OCI-LY1 (cell line): Measurements from ENCODE around the gene CNST.

Source experiments
- H2AFZ ChIP-seq: fragments of 200-600 bp; sonication (generic), shearing (Covaris generic); 2 replicates; pipeline ENCODE4 v1.6.0; 2014; ENCODE audit warnings: antibody characterized with exemption, mild to moderate bottlenecking, low read length
- H3F3A ChIP-seq: fragments of 200-600 bp; sonication (generic), shearing (Covaris generic); 2 replicates; pipeline ENCODE4 v1.6.0; 2014; ENCODE audit warnings: mild to moderate bottlenecking, antibody characterized with exemption, low read length, moderate library complexity; ENCODE audit not compliant: insufficient read depth
- H3K27ac ChIP-seq: fragments of 200-600 bp; sonication (generic); 2 replicates; pipeline ENCODE4 v1.5.1; 2014; ENCODE audit warnings: low read length, mixed run types, mild to moderate bottlenecking, low read depth; ENCODE audit not compliant: poor library complexity, severe bottlenecking
- H3K27me3 ChIP-seq: fragments of 200-600 bp; sonication (generic); 2 replicates; pipeline ENCODE4 v1.6.0; 2014; ENCODE audit warnings: antibody characterized with exemption, mild to moderate bottlenecking, low read length, moderate library complexity; ENCODE audit not compliant: insufficient read depth
- H3K36me3 ChIP-seq: fragments of 200-600 bp; sonication (generic); 2 replicates; pipeline ENCODE4 v1.6.1; 2014; ENCODE audit warnings: mild to moderate bottlenecking, antibody characterized with exemption, low read length, moderate library complexity, mixed read lengths; ENCODE audit not compliant: insufficient read depth
- H3K4me1 ChIP-seq: fragments of 200-600 bp; sonication (generic); 2 replicates; pipeline ENCODE4 v1.5.1; 2014; ENCODE audit warnings: mild to moderate bottlenecking, low read length, moderate library complexity; ENCODE audit not compliant: insufficient read depth, severe bottlenecking
- H3K4me2 ChIP-seq: fragments of 200-600 bp; sonication (generic), shearing (Covaris generic); 2 replicates; pipeline ENCODE4 v1.6.1; 2014; ENCODE audit warnings: low read length
- H3K4me3 ChIP-seq: fragments of 200-600 bp; sonication (generic); 2 replicates; pipeline ENCODE4 v1.5.1; 2014; ENCODE audit warnings: low read length, low read depth, mild to moderate bottlenecking, mixed read lengths; ENCODE audit not compliant: poor library complexity, severe bottlenecking
- H3K79me2 ChIP-seq: fragments of 200-600 bp; shearing (Covaris generic); 2 replicates; pipeline ENCODE4 v1.6.1; 2016; ENCODE audit warnings: mixed run types, low read length, mixed read lengths; ENCODE audit not compliant: insufficient read depth
- H3K9ac ChIP-seq: fragments of 200-600 bp; sonication (generic), shearing (Covaris generic); 2 replicates; pipeline ENCODE4 v1.6.1; 2014; ENCODE audit warnings: mild to moderate bottlenecking, low read length, mixed read lengths
- H3K9me2 ChIP-seq: fragments of 200-600 bp; sonication (generic), shearing (Covaris generic); 2 replicates; pipeline ENCODE4 v1.6.1; 2014; ENCODE audit warnings: low read depth, mild to moderate bottlenecking, low read length, mixed read lengths
- H3K9me3 ChIP-seq: fragments of 200-600 bp; shearing (Covaris generic); 2 replicates; pipeline ENCODE4 v1.6.1; 2014; ENCODE audit warnings: low read length, mixed read lengths
- H4K20me1 ChIP-seq: fragments of 200-600 bp; sonication (generic), shearing (Covaris generic); 2 replicates; pipeline ENCODE4 v1.6.0; 2016; ENCODE audit warnings: mild to moderate bottlenecking, low read length; ENCODE audit not compliant: insufficient read depth
- EZH2 ChIP-seq: fragments of 200-600 bp; sonication (generic), shearing (Covaris generic); IDR thresholded peaks from 2 replicates; pipeline ENCODE4 v1.8.0; 2017; ENCODE audit warnings: borderline replicate concordance, mixed run types, mild to moderate bottlenecking, antibody characterized with exemption, low read length, moderate library complexity, mixed read lengths
- TF ChIP-seq, protein P1 (sequence below): fragments of 200-600 bp; sonication (generic), shearing (Covaris generic); IDR thresholded peaks from 2 replicates; pipeline ENCODE4 v1.5.1; 2017; ENCODE audit warnings: mild to moderate bottlenecking, antibody characterized with exemption, low read length, moderate library complexity, mixed read lengths

Gene CNST

DNA sequence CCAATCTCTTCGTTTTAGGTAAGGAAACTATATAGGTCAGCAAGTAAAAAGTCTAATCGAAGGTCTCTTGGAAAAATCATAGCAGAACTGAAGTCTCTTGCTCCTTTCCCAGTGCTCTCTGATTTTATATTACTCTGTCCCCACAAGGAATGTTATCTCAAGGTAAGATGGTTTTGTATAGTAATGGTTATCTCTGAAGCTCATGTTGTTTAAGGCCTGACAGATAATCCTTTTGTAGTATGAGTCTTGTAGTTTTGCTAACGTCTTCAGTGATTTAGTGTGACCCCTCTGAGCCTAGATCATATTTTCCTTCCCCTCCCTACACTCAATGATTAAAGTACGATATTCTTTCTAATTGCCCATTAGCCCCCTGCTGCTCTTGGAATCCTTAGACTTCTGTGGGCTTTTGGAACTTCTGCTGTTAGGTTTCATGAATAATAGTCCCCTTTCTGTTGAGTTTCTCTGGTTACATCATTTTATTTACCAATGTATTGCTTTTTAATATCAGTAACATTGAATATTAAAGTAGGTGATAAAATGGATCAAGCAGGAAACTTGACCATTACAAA, 52.1 kb downstream of the CNST start:
- Histone ChIP-seq H4K20me1 (no peaks in the 10 kb centered on the region), H3K9me3 (no peaks in the 10 kb centered on the region), H3K36me3 (peaks cover 39% of the 10 kb centered on the region), H3K4me3 (no peak overlapping the region), H2AFZ (no peak overlapping the region), H3F3A (no peaks in the 10 kb centered on the region), H3K9ac (no peak overlapping the region), H3K4me1 (no peaks in the 10 kb centered on the region), H3K9me2 (no peaks in the 10 kb centered on the region), H3K27ac (no peak overlapping the region), H3K27me3 (no peaks in the 10 kb centered on the region), H3K4me2 (no peak overlapping the region), H3K79me2 (no peaks in the 10 kb centered on the region)
- no peak for TF ChIP-seq EZH2
- TF ChIP-seq, protein P1, sequence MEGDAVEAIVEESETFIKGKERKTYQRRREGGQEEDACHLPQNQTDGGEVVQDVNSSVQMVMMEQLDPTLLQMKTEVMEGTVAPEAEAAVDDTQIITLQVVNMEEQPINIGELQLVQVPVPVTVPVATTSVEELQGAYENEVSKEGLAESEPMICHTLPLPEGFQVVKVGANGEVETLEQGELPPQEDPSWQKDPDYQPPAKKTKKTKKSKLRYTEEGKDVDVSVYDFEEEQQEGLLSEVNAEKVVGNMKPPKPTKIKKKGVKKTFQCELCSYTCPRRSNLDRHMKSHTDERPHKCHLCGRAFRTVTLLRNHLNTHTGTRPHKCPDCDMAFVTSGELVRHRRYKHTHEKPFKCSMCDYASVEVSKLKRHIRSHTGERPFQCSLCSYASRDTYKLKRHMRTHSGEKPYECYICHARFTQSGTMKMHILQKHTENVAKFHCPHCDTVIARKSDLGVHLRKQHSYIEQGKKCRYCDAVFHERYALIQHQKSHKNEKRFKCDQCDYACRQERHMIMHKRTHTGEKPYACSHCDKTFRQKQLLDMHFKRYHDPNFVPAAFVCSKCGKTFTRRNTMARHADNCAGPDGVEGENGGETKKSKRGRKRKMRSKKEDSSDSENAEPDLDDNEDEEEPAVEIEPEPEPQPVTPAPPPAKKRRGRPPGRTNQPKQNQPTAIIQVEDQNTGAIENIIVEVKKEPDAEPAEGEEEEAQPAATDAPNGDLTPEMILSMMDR = no peak

DNA sequence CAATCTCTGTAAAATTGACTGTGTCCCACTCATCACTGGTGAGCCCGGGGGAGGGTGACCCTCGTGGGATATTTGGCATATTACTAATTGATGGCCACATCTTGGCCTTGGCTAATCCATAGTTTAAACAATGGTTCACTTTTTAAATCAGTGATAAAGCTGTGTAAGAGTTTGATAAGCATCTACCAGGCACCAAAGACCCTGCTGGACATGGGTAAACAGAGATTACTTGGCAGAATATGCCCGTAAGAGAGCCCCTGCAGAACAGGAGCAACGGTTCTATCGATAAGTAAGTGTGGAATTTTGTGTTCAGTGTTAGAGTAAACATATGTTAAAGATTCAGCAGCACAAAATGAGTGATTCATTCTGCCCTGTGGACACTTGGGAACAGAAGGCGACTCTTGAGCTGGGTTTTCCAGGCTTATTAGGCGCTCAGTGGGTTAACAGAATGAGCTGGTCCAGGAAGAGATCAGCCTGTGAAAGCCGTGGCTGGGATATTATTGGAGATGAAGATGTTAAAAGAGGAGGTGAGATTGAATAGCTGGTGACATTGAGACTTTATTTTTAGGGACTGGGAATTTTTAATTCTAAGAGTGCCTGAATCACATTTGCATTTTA, 55.9 kb downstream of the CNST start:
- no peak for TF ChIP-seq EZH2
- TF ChIP-seq, protein P1 = no peak
- Histone ChIP-seq H3K9ac (no peak overlapping the region), H3K4me1 (no peaks in the 10 kb centered on the region), H3K36me3 (peaks cover 63% of the 10 kb centered on the region), H3K9me3 (no peaks in the 10 kb centered on the region), H3K27me3 (no peaks in the 10 kb centered on the region), H3K4me3 (no peak overlapping the region), H3K27ac (no peak overlapping the region), H3F3A (no peaks in the 10 kb centered on the region), H2AFZ (no peak overlapping the region), H3K79me2 (no peaks in the 10 kb centered on the region), H3K9me2 (no peaks in the 10 kb centered on the region), H3K4me2 (no peak overlapping the region), H4K20me1 (no peaks in the 10 kb centered on the region)

DNA sequence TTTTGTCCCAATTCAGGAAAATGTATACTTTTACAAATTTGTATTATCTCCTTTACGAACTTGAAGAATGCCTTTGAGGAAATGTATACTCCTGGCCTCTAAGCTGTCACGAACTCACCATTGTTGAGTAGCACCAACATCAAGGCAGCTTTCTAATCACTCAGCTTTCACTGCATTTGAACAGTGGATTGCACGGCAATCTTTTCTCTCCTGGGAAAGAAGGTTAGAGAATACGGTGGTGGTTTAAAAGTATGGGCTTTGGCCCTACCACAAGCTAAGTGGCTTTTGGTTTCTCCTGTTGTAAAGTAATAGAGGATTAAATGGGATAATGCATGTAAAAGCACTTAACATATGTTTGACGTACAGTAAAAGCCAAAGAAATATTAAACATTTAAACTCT, 57.8 kb downstream of the CNST start:
- no peak overlapping the region for H3K4me2 ChIP-seq
- no peaks in the 10 kb centered on the region for H4K20me1 ChIP-seq
- peaks cover 59% of the 10 kb centered on the region for H3K36me3 ChIP-seq
- no peaks in the 10 kb centered on the region for H3K79me2 ChIP-seq
- no peak overlapping the region for H3K9ac ChIP-seq
- no peaks in the 10 kb centered on the region for H3K9me3 ChIP-seq
- no peak overlapping the region for H3K4me3 ChIP-seq
- no peaks in the 10 kb centered on the region for H3F3A ChIP-seq
- no peak for TF ChIP-seq EZH2
- TF ChIP-seq, protein P1 = no peak
- no peaks in the 10 kb centered on the region for H3K9me2 ChIP-seq
- no peaks in the 10 kb centered on the region for H3K4me1 ChIP-seq
- H3K27me3 ChIP-seq = no peaks in the 10 kb centered on the region
- no peak overlapping the region for H3K27ac ChIP-seq
- H2AFZ ChIP-seq = no peak overlapping the region
